Measurements from ENCODE around the gene MARCHF3.

Gene MARCHF3

GRCh38 chr5:126924331-126925033 is 105.9 kb downstream of the MARCHF3 start:
- Histone ChIP-seq H3K36me3 (replicated peaks; ENCODE audit: insufficient read depth, low read length) (no peaks in the 10 kb centered on the region), H4K20me1 (ENCODE audit: insufficient read depth, low read length) (no peaks in the 10 kb centered on the region), H3K4me1 (ENCODE audit: low read length) (no peaks in the 10 kb centered on the region), H3K9me3 (replicated peaks; ENCODE audit: insufficient read depth, low read length) (no peaks in the 10 kb centered on the region), H3K27me3 (replicated peaks; ENCODE audit: insufficient read depth, low read length) (no peaks in the 10 kb centered on the region), H3F3A (ENCODE audit: insufficient read depth, low read length) (no peaks in the 10 kb centered on the region), H3K4me2 (ENCODE audit: low read depth, low read length) (no peak overlapping the region), H3K9ac (ENCODE audit: low read length) (no peak overlapping the region), H3K4me3 (ENCODE audit: low read length) (no peak overlapping the region), H3K79me2 (ENCODE audit: low read length) (no peaks in the 10 kb centered on the region), H3K9me2 (replicated peaks; ENCODE audit: insufficient read depth, low read length) (no peaks in the 10 kb centered on the region), H3K27ac (ENCODE audit: low read length) (no peak overlapping the region), H2AFZ (ENCODE audit: low read length) (no peak overlapping the region)
- TF ChIP-seq EZH2phosphoT487 (IDR thresholded peaks at IDR 0.05; ENCODE audit: low read length) (no peak), CTCF (IDR thresholded peaks at IDR 0.05; ENCODE audit: low read length) (no peak), EZH2 (optimal IDR thresholded peaks at IDR 0.05; ENCODE audit: low read depth, low read length) (no peak)
- no peak for DNase-seq

DNA sequence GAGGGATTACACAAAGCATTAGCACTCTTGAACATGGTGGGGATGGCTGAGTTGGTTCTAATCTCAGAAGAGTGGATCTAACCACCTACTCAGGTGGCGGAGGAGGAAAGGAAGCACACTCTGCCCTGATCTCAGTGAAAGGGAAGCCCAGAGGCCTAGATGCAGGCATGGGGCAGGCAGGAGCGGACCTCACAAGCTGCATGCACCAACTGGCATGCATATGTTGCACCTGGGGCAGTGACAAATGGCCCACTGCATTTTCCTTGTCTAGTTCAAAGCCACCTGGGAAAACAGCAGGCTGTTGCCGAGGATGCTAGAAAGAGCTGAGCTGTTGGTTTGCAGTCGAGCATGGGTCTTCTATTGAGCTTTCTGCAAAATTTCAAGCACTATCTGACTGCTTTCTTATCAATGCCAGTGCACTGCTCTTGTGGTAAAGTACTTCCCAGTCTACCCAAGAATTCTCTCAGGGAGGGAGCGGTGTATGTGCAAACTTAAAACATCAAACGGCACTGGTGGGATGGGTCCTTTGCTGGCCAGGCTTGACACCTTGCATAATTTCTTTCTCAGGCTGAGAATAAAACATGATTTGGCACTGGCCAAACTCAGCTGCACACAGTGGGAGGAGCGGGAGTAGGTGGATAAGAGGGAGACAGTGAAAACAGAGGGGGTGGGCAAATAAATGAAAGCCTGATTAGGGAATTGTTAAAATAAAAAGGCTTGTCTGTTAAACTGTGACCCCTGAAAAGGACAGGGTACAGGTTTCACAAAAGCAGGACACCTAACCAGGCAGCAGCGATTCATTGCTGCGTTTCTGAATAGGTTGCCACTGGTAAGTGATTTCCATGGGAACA is 108.9 kb downstream of the MARCHF3 start:
- TF ChIP-seq EZH2 (optimal IDR thresholded peaks at IDR 0.05; ENCODE audit: low read depth, low read length), result no peak
- no peak for TF ChIP-seq CTCF (IDR thresholded peaks at IDR 0.05; ENCODE audit: low read length)
- TF ChIP-seq EZH2phosphoT487 (IDR thresholded peaks at IDR 0.05; ENCODE audit: low read length), result no peak
- no peaks in the 10 kb centered on the region for H3F3A ChIP-seq (ENCODE audit: insufficient read depth, low read length)
- no peak overlapping the region for H3K27ac ChIP-seq (ENCODE audit: low read length)
- DNase-seq, result no peak
- no peaks in the 10 kb centered on the region for H3K9me2 ChIP-seq (replicated peaks; ENCODE audit: insufficient read depth, low read length)
- no peaks in the 10 kb centered on the region for H3K9me3 ChIP-seq (replicated peaks; ENCODE audit: insufficient read depth, low read length)
- H3K36me3 ChIP-seq (replicated peaks; ENCODE audit: insufficient read depth, low read length), result no peaks in the 10 kb centered on the region
- H3K79me2 ChIP-seq (ENCODE audit: low read length), result no peaks in the 10 kb centered on the region
- no peak overlapping the region for H2AFZ ChIP-seq (ENCODE audit: low read length)
- no peaks in the 10 kb centered on the region for H3K27me3 ChIP-seq (replicated peaks; ENCODE audit: insufficient read depth, low read length)
- no peak overlapping the region for H3K4me3 ChIP-seq (ENCODE audit: low read length)
- no peak overlapping the region for H3K4me2 ChIP-seq (ENCODE audit: low read depth, low read length)
- H3K9ac ChIP-seq (ENCODE audit: low read length), result no peak overlapping the region
- no peaks in the 10 kb centered on the region for H4K20me1 ChIP-seq (ENCODE audit: insufficient read depth, low read length)
- no peaks in the 10 kb centered on the region for H3K4me1 ChIP-seq (ENCODE audit: low read length)

DNA sequence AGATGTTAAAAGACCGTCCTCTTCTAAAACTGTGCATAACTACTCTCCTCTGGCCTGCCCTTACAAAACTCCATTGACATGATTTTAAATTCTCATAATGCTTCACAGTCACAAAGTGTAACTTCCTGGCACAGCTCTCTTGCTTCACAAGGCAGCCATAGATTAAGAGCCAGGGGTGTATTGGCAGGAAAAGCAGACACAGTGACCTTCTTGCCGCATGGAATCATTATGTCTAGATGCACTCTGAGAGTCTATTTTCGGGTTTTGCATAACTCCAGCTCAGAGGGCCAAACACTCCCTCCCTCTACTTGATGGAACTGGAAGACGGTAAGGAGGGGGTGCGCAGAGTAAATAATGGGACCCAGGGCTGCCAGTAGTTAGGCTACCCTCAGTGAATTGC is 110.1 kb downstream of the MARCHF3 start:
- Histone ChIP-seq H3K79me2 (ENCODE audit: low read length) (no peaks in the 10 kb centered on the region), H4K20me1 (ENCODE audit: insufficient read depth, low read length) (no peaks in the 10 kb centered on the region), H3K4me2 (ENCODE audit: low read depth, low read length) (no peak overlapping the region), H2AFZ (ENCODE audit: low read length) (no peak overlapping the region), H3K4me1 (ENCODE audit: low read length) (no peaks in the 10 kb centered on the region), H3K9me2 (replicated peaks; ENCODE audit: insufficient read depth, low read length) (no peaks in the 10 kb centered on the region), H3F3A (ENCODE audit: insufficient read depth, low read length) (no peaks in the 10 kb centered on the region), H3K27ac (ENCODE audit: low read length) (no peak overlapping the region), H3K9me3 (replicated peaks; ENCODE audit: insufficient read depth, low read length) (no peaks in the 10 kb centered on the region), H3K27me3 (replicated peaks; ENCODE audit: insufficient read depth, low read length) (no peaks in the 10 kb centered on the region), H3K4me3 (ENCODE audit: low read length) (no peak overlapping the region), H3K36me3 (replicated peaks; ENCODE audit: insufficient read depth, low read length) (no peaks in the 10 kb centered on the region), H3K9ac (ENCODE audit: low read length) (no peak overlapping the region)
- no peak for DNase-seq
- TF ChIP-seq EZH2phosphoT487 (IDR thresholded peaks at IDR 0.05; ENCODE audit: low read length) (no peak), EZH2 (optimal IDR thresholded peaks at IDR 0.05; ENCODE audit: low read depth, low read length) (no peak), CTCF (IDR thresholded peaks at IDR 0.05; ENCODE audit: low read length) (no peak)

All from MM.1S (cell line).